Astrocyte of the cerebellum (primary cell): ENCODE measurements around the gene UBE2V1.

ENCODE experiments used
- DNase-seq: peaks from one replicate; pipeline ENCODE4 v3.0.0-alpha.2; 2011; ENCODE audit warnings: low read depth
- H3K4me3 ChIP-seq: 2 replicates; pipeline ENCODE4 v1.5.1; 2011; ENCODE audit warnings: mild to moderate bottlenecking, low read depth, low read length, moderate library complexity
- in situ Hi-C: cut with HindIII; loops from 2 replicates; pipeline ENCODE4 v1.10.0; 2017; ENCODE audit warnings: low sequenced_read_pairs
- TF ChIP-seq, protein P1 (sequence below): IDR thresholded peaks from 2 replicates; pipeline ENCODE4 v1.5.1; 2012; ENCODE audit warnings: low read length, low read depth, moderate library complexity, mild to moderate bottlenecking; ENCODE audit errors: missing control alignments

The UBE2V1 gene

DNA sequence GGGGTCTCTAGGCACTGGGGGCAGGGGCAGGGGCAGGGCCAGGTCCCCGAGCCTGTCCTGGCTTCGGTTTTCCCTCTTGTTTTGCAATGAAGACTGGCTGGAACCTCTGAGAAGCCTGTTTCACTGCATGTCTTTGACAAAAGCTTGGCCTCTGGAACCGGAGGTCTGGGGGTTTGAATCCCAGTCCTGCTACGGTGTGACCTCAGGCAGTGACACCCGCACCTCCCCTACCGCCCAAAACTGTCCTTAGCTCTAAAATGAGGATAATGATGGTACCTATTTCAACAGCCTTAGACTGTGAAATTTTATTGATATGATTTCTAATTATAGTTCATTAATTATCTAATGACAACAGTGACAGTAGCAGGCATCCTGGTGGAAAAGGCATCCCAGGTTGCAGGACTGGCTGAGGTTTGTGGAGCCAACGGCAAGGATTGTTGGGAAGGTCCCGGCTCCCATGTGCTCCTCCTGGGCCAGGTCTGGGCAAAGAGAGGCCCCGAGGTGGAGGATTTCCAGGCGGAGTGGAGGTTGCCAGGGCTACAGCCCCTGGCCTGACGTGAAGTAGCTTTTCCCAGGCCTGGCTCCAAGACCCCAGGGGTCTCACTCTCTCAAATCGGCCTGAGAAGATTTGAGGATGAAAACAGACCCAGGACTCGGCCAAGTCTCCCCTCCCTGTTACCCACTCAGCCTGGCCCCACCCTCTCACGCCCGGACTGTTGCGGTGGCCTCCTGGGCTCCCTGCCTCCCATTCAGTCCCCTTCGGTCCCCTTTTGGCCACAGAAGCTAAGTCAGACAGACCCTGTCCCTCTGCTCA is 72.3 kb downstream of the UBE2V1 start:
- TF ChIP-seq, protein P1, sequence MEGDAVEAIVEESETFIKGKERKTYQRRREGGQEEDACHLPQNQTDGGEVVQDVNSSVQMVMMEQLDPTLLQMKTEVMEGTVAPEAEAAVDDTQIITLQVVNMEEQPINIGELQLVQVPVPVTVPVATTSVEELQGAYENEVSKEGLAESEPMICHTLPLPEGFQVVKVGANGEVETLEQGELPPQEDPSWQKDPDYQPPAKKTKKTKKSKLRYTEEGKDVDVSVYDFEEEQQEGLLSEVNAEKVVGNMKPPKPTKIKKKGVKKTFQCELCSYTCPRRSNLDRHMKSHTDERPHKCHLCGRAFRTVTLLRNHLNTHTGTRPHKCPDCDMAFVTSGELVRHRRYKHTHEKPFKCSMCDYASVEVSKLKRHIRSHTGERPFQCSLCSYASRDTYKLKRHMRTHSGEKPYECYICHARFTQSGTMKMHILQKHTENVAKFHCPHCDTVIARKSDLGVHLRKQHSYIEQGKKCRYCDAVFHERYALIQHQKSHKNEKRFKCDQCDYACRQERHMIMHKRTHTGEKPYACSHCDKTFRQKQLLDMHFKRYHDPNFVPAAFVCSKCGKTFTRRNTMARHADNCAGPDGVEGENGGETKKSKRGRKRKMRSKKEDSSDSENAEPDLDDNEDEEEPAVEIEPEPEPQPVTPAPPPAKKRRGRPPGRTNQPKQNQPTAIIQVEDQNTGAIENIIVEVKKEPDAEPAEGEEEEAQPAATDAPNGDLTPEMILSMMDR = no peak
- in situ Hi-C loops = no loop called here
- H3K4me3 ChIP-seq = no peak overlapping the region
- DNase-seq = no peak

DNA sequence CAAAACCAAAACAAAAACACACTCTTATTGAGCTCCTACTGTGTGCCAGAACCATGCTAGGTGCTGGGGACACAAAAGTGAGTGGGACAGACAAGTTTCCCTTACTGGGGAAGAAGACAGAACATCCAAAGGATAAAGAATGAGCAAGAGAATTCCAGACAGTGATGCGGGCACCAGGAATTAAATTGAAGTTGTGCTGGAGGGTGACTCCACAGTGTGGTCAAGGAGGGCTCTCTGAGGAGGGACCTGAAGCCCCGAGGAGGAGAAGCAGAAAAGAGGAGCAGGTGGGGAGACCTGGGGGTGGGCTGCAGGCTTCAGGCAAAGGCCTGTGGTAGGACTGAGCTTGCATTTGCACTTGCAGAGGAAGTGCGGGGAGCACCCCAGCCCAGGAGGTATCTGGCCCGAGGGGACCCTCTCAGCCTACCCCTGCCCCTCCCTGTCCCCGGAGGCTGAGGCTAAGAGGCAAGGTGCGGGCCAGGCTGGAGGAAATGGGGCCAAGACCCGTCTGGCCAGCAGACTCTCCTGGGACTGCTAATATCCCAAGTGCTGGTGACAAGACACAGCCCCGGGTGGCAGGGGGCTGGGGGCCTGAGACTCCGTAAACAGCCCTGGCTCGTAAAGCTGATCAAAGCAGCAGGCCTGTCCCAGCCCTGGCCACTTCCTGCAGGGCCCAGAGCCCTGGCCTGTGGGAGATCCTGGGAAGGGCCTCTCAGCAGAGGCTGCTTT is 73.1 kb downstream of the UBE2V1 start:
- in situ Hi-C loops = no loop called here
- no peak overlapping the region for H3K4me3 ChIP-seq
- TF ChIP-seq, protein P1 = no peak
- DNase-seq = no peak

DNA sequence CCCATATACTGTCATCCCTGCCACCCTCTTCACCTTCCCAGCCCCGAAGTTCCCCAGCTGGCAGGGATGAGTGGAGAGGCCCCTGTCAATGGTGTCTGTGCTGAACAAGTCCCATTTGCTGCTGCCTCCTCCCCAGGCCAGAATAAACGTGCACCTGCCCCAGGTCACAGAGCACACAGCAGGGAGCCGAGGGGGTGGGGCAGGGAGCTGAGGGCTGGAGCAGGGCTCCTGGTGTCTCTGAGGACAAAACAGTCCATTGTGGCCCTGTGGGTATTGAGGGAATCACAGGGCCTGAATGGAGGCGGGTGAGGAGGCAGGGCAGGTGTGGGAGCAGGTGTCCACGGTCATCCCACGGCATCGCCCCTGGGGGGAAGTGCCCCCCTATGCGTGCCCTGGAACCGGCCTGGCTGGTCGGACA is 74.4 kb downstream of the UBE2V1 start:
- TF ChIP-seq, protein P1 = no peak
- in situ Hi-C loops = no loop called here
- no peak overlapping the region for H3K4me3 ChIP-seq
- no peak for DNase-seq

DNA sequence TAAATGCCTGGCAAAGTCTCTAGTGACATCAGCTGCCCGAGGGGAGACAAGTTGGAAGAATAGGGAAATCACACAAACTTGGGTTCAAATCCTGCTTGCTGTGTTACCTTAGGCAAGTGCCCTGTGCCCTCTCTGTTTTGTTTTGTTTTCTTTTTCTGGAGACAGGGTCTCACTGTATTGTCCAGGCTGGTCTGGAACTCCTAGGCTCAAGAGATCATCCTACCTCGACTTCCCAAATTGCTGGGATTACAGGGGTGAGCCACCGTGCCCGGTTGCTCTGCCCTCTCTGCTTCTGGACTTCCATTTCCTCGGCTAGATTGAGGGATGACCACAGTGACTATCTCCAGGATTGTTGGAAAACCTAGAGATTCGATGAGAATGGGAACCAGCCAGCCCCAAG is 74.8 kb downstream of the UBE2V1 start:
- in situ Hi-C loops = no loop called here
- TF ChIP-seq, protein P1 = no peak
- DNase-seq = no peak
- no peak overlapping the region for H3K4me3 ChIP-seq

DNA sequence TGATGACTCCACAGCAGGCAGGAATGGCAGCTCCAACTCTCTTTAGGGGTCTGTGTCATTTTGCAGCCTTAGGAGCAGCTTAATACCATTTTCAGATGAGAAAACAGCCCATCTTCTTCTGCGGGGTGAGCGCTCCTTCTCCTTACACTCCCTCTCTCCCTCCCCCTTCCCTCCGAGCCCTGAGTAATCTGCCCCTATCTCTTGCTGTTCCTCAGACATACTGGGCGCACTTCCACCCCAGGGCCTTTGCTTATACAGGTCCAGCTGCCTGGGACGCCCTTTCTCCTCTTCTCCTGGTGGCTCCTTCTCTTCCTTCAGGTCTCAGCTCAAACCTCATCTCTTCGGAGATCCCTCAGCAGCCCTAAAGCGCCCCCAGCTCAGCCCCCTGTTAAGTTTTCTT is 75.4 kb downstream of the UBE2V1 start:
- no peak overlapping the region for H3K4me3 ChIP-seq
- in situ Hi-C loops = no loop called here
- DNase-seq = no peak
- TF ChIP-seq, protein P1 = no peak

DNA sequence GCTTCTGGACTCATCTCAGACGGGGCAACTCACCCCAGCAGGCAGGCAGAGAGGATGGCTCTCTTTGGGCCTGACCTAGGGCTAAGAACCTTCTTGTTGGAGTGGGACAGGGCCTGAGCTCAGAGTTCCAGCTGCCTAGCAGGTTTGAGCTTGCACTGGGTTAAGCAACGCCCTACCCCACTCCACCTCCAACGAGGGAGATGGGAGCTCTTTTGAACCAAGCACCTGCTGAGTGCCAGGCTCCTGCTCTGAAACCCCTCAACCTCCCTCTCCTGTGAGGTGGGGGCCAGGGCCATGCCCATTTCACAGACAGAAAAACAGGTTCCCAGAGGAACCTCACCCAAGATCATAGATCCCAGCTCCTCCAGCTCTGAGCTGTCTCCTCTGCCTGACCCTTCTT is 75.8 kb downstream of the UBE2V1 start:
- DNase-seq = no peak
- TF ChIP-seq, protein P1 = no peak
- no peak overlapping the region for H3K4me3 ChIP-seq
- in situ Hi-C loops = no loop called here
